ENCODE results near the gene SPATA24. TPM values are rescaled to one million over a fixed set of nuclear protein-coding genes. Genes with fewer than 3 reads are reported as not detected.
"Not testable (repeated sequence)": the region's sequence is repeated elsewhere in the genome, so short reads cannot be mapped to it uniquely, and the experiment has no call there.

SPATA24 gene
- total RNA-seq, 1 experiment from 2014 or later, result 6.1 TPM

- no peak for DNase-seq (ENCODE audit: low read depth)
Observed at GRCh38 chr5:139383993-139384590, 19.8 kb downstream of the SPATA24 start.

GRCh38 chr5:139383275-139383992, 20.5 kb downstream of the SPATA24 start, which contains the start of gene SLC23A1:
Gene SLC23A1, minus strand, starts transcription at chr5:139383297. Its CDS starts 44 bp downstream, at chr5:139383253.
- DNase-seq (ENCODE audit: low read depth), result no peak

- no peak for DNase-seq (ENCODE audit: low read depth)
Observed at GRCh38 chr5:139382807-139383206, 21.1 kb downstream of the SPATA24 start.

DNA sequence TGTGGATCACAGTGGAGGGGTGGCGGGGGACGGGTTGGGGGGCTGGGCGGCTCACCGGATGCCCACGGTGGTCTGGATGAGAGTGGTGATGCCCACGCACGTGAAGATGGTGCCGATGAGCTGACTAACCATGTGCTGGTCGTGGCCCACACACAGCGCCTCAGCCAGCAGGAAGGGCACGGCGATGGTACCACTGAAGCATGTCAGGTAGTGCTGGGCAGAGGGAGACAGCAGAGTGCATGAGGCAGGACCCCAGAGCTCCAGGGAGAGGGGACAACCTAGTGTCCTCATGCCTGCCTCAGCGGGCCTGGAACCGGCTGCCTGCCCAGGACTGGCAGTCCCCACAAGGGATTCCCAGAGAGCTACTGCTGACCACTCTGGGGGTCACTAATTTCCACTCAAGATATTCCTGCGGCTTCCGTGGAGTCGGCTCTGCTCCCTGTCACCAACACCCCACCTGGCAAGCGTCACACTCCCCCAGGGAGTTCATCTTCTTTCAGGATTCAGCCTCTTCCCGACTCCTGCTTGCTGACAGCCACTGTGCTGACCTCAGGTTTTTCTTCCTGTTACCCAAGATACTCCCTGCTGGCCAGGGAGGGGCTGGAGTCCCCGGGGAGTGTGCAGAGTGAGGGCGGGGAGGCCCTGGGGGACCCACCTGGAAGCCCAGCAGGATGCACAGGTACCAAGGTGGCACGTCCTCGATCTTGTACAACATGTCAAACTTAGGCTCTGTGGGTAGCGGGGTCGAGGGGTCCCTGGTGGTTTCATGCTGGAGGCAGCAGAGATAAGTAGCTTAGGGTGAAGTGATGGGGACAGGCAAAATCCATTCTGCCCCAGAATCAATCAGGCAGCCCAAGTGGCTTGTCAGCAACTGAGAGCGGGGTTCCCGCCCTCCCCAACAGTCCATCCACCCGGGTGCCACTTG, 21.8 kb downstream of the SPATA24 start:
- no peak for DNase-seq (ENCODE audit: low read depth)

GRCh38 chr5:139379626-139380449, 24.1 kb downstream of the SPATA24 start:
- no peak for DNase-seq (ENCODE audit: low read depth)

GRCh38 chr5:139378941-139379361, 24.9 kb downstream of the SPATA24 start:
- DNase-seq (ENCODE audit: low read depth), result no peak

DNA sequence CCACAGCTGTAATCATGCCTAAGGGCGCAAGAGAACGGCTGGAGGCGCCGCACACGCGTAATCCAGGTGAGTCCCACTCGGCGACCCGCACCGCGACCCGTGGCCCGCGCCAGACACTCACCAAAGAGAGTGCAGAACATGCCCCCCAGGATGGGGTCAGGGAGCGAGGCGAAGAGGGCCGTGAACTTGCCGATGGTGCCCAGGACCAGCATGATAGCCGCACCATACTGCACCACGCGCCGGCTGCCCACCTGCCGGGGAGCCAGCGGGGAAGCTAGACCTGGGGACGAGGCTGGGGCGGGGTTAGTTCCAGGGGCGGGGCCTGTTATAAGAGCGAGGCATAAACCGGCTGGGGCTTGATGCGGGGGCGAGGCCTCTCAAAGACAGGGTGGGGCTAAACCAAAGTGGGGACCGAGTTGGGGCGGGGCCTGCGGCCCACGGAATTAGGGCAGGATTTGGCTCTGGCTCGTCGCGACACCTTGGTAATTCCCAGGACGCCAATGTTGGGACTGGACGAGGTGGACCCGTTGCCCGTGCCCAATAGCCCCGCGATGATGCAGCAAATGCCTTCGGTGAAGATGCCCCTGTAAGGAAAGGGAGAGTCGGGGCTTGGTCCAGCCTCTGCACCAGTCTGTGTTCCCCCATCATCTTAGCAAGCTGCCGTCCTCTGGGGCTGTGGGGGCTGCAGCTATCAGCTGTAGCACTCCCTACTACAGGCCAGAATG, 25.6 kb downstream of the SPATA24 start:
- DNase-seq (ENCODE audit: low read depth), result no peak

GRCh38 chr5:139377226-139377625, 26.7 kb downstream of the SPATA24 start:
- no peak for DNase-seq (ENCODE audit: low read depth)

DNA sequence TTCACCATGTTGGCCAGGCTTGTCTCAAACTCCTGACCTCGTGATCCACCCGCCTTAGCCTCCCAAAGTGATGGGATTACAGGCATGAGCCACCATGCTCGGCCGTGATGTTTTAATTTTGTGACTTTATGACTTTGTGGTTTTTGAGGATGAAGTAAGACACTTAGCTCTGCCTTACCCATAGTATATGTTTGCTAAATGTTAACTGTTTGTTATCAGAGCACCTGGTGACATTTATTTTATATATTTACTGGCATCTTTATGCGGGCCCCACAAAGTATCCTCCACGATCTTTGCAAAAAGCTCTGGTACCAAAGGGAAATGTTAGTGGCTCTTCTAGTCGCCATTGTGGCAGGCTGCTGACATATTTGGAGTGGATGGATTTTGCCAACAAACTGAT, 27.5 kb downstream of the SPATA24 start:
- no peak for DNase-seq (ENCODE audit: low read depth)

DNA sequence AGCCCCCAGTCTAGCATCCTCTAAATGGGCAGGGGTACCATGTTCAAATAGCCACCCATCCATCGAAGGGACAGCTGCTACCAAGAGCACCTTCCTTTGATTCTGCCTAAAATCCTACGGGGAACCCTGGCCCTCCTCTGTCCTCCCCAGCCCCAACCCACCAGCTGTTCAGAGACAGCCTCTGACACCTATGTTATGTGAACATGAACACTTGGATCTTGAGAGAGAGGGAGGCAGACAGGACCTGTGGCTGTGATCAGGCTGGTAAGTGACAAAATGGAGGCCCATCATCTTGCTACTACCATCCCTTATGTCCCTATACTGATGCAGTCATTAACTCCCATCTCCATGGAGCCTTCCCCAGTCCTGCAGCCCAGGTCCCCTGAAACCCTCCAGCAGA, 29.0 kb downstream of the SPATA24 start:
- no peak for DNase-seq (ENCODE audit: low read depth)

GRCh38 chr5:139371482-139372435, 32.1 kb downstream of the SPATA24 start:
- DNase-seq (ENCODE audit: low read depth), result no peak

DNA sequence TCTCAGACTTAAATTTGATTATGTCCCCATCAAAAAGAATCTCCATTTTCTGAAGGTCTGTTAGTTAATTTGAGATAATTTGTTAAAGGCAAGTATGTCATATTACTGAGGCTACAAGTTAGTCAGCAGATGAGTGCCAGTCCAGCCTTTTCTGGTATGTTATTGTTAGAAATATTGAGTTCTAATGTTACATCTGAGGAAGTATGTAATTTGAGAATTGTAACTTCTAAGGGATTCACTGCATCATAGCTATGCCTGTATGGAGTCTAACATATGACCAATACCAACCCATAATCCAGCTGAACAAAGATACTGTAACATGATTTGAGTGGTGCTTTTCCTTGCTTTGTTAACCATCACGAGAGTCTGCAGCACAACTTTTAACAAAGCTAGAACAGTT, 34.7 kb downstream of the SPATA24 start:
- DNase-seq (ENCODE audit: low read depth), result no peak

- no peak for DNase-seq (ENCODE audit: low read depth)
Observed at GRCh38 chr5:139368613-139369012, 35.3 kb downstream of the SPATA24 start.

DNA sequence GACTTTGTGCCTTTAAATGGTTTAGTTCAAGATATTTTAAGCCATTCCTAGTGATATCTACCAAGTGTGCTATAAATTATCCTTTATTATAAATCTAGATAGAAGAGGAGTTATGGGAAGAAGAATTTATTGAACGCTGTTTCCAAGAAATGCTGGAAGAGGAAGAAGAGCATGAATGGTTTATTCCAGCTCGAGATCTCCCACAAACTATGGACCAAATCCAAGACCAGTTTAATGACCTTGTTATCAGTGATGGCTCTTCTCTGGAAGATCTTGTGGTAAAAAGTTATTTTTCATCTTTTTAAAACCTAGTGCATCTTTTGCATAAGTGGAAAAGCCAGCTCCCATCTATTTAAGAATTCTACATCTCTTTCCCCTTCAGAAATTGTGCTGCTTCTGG, 39.4 kb downstream of the SPATA24 start:
- DNase-seq (ENCODE audit: low read depth), result no peak

GRCh38 chr5:139363937-139364336, 40.0 kb downstream of the SPATA24 start:
- no peak for DNase-seq (ENCODE audit: low read depth)

GRCh38 chr5:139361835-139362429, 42.0 kb downstream of the SPATA24 start:
- no peak for DNase-seq (ENCODE audit: low read depth)

GRCh38 chr5:139360384-139360783, 43.5 kb downstream of the SPATA24 start:
- no peak for DNase-seq (ENCODE audit: low read depth)

GRCh38 chr5:139358064-139358463, 45.8 kb downstream of the SPATA24 start:
- no peak for DNase-seq (ENCODE audit: low read depth)

DNA sequence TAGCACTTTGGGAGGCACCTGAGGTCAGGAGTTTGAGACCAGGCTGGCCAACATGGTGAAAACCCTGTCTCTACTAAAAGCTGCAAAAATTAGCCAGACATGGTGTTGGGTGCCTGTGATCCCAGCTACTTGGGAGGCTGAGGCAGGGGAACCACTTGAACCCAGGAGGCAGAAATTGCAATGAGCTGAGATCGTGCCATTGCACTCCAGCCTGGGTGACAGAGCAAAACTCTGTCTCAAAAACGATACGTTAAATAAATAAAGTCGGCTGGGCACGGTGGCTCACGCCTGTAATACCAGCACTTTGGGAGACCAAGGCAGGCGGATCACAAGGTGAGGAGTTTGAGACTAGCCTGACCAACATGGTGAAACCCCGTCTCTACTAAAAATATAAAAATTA, 48.0 kb downstream of the SPATA24 start:
- DNase-seq (ENCODE audit: low read depth), result not testable (repeated sequence)

Measured in RPMI7951 (cell line).